ENCODE measurements around the gene CPNE9.

CPNE9 gene

GRCh38 chr3:9688961-9689360 lies 14.7 kb upstream of the CPNE9 start:
- FAIRE-seq, result no peak

GRCh38 chr3:9689757-9690156 lies 13.9 kb upstream of the CPNE9 start:
- FAIRE-seq, result no peak

- no peak for FAIRE-seq
Observed at GRCh38 chr3:9690451-9691450, 12.9 kb upstream of the CPNE9 start.

GRCh38 chr3:9691636-9692035 lies 12.0 kb upstream of the CPNE9 start:
- FAIRE-seq, result no peak

- no peak for FAIRE-seq
Observed at GRCh38 chr3:9692416-9692815, 11.2 kb upstream of the CPNE9 start.

DNA sequence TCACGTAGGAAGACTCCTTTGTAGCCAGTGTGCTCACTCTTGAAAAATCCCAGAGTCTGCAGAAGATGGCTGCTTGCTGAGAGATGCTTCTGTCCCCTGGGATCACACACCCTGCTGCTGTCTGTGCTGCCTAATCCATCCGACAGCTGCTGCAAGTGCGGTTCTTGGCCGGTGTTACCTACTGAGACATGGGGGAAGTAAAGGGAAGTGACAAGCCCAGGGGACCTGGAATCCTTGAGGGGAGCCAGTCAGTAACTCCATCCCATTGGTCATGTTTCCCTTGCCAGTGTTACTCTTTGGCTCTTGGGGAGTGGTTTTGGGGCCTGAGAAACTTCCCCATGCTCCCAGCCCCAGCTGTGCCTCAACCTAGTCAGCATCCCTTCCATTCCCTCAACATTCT lies 8.3 kb upstream of the CPNE9 start:
- no peak for FAIRE-seq

DNA sequence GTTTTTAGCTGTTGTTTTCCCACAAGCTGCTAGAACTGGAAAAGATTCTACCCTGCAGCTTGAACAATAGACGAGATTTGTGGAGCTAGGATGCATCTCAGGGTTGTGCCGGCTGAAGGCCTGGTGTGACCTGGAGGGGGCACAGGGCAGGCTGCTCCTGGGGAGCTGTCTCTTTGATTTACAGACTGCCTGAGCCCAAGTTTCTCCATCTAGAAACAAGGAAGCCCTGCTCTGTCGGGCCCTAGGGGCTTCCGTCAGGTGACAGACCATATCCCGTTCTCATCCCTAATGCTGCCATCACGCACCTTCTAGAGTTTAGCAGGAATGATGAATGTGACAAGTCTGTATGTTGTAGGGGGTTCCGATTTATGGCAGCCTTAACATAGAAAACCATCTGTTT lies 7.9 kb upstream of the CPNE9 start:
- no peak for FAIRE-seq

GRCh38 chr3:9696480-9697220 lies 7.0 kb upstream of the CPNE9 start:
- FAIRE-seq, result no peak

- no peak for FAIRE-seq
Observed at GRCh38 chr3:9697892-9698291, 5.7 kb upstream of the CPNE9 start.

DNA sequence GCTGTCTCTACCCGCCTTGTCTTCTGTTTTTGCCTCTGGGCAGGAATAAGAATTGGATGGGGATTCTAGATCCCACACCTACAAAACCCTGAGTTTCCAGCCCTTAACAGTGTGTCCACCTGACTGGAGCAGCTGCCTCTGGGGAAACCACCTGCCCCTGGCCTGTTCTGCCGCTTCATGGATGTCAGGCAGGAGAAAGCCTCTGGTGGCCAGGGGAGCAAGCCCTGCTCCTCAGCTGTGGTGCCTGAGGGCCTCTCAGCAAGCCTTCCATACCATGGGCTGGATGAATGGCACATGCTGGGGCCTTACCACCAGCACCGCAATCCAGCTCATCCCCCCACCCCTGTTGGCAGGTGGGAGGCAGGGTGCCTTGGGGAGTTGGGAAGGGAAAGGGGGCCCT lies 5.3 kb upstream of the CPNE9 start:
- FAIRE-seq, result no peak

DNA sequence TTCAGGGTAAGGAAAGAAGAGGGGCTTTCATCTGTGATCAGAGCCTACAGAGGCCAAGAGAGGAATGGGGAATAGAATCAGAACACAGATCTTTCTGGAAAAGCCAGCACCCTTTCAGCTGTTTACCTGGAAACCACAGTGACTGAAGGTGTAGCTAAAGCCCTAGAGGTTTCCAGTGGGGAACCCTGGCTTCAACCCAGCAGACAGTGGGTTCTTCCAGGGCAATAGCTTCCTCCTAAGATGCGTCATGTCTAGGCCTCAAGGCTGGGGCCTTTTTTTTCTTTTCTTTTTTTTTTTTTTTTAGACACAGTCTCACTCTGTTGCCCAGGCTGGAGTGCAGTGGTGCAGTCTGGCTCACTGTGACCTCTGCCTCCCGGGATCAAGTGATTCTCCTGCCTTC lies 3.1 kb upstream of the CPNE9 start:
- FAIRE-seq, result no peak

DNA sequence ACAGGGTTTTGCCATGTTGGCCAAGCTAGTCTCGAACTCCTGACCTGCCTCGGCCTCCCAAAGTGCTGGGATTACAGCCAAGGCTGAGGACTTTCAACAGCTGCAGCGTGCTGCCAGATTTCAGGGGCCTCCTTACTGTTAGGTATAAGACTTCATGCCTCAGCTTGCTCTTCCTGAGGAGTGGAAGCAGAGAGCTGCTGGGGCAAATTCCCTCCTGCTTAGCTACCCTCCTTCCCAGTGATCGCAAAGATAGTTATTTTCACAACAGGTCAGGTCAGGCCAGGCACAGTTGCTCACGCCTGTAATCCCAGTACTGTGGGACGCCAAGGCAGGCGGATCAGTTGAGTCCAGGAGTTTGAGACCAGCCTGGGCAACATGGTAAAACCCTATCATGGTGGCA lies 2.6 kb upstream of the CPNE9 start:
- no peak for FAIRE-seq

DNA sequence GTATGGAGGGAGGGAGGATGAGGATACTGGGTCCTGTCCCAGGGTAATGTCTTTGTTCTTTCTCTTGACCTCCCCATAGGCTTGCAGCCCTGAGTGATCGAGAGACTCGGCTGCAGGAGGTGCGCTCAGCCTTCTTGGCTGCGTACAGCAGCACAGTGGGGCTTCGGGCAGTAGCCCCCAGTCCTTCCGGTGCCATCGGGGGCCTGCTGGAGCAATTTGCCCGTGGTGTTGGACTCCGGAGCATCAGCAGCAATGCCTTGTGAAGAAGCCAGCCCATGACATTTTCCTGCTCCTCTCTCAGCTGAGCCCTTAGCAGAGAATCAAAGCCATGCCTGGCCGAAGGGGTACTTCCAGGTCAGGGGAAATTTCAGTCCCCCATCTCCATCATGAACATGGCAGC lies 1.9 kb upstream of the CPNE9 start:
- no peak for FAIRE-seq

DNA sequence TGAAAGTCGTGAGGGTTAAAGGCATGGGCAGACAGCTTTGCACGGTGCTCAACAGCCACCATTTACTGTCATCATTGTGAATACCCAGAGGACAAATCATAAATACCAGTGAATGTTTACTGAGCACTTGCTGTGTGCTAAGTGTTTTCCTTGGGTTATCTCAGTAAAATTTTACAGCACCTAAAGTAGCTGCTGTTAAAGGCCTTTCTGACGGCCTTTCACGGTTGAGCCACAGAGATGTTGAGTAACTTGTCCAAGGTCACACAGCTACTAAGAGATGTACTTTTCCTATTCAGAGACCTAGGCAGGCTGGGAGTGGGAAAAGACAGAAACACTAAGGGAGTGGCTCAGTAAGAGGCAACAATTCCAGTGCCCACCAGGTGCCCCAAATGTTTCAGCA lies 393 bp upstream of the CPNE9 start:
- no peak for FAIRE-seq

DNA sequence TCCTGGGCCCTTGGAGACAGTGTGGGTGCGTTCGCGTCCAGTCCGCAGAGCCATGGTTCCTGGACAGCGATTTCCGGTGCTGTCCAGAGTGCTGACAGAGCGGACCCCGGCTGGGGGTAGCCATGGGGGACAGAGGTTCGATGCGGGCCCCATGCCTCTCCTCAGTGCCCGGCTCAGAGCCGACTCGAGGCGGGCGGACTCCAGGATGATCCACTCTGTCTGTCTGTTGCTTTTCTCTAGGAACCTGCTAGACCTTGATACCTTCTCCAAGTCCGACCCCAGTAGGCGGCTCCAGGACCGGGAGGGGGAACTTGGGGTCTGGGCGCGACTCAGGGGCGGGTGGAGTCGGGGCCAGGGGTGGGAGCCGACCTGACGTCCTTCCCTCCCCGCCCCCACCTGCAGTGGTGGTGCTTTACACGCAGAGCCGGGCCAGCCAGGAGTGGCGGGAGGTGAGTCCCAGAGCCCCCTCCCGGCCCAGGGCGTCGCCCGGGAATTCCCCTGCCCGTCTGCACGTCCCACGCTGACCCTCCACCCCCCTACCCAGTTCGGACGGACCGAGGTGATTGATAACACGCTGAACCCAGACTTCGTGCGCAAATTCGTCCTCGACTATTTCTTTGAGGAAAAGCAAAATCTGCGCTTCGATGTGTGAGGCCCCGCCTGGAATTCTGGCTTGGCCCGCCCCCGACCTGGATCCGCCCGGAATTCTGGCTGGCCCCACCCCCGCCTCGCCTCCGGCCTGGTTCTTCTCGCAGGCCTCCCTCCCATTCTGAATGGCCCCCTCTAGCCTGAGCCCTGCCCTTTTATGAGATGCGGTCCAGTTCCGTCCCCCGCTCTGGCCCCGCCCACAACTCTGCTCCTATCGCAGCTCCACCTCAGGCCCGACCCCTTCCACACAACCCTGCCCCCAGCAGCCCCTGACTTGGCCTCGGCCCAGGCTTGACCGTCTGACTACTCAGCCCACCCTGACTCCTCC lies 1.0 kb downstream of the CPNE9 start:
- FAIRE-seq, result no peak

DNA sequence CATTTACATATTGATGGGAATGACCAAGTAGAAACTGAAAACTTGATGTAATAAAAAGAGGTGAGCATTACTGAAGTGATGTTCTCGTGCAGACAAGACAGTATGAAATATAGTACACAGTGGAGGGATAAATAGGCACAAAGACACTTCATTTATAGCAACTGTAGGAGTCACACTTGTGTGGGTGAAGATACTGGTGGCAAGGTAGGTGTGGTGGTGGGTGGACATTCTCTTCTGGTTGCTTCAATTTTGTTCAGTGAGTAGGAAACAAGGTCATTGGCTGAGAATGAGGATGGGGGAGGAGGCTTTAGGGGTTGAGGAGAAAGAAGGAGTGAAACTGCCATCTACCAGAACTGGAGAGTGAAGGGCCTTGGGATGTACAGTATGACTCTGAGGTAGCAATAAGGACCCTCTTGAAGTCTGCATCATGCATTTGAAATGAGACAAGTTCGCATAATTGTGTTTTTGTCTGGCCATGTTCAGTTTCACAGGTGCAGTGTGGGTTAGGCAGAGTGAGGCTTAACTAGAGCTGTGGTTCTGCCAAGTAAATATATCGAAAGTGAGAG lies 6.6 kb downstream of the CPNE9 start:
- FAIRE-seq, result no peak

DNA sequence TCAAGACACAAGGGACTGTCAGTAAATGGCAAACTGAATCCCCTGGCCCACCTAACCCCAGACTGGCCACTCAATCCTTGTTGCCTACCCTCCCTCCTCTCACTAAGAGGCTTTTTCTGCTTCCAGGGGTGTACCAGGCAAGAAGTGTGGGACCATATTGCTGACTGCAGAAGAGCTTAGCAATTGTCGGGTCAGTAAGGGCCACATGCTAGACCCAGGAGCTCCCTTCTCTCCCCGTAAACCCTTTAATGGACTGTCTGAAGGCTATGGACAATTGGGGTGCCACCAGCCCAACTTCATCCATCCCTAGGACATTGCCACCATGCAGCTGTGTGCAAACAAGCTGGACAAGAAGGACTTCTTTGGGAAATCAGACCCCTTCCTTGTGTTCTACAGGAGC lies 8.8 kb downstream of the CPNE9 start:
- FAIRE-seq, result no peak

DNA sequence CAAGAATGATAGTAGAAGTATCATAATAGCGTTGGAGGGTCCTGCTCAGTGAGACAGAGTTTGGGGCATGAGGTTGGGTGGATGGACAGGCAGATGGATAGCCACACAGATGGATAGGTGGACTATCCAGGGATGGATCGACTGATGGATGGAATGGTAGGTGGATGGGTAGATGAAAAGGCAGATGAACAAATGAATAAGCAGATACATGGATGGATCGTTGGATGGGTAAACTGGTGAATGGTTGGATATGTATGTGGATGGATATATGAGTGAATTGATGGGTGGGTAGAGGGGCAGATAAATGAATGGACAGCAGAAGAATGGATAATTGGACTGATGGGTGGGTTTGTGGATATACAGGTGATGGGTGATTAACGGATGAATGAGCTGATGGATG lies 9.5 kb downstream of the CPNE9 start:
- FAIRE-seq, result no peak

DNA sequence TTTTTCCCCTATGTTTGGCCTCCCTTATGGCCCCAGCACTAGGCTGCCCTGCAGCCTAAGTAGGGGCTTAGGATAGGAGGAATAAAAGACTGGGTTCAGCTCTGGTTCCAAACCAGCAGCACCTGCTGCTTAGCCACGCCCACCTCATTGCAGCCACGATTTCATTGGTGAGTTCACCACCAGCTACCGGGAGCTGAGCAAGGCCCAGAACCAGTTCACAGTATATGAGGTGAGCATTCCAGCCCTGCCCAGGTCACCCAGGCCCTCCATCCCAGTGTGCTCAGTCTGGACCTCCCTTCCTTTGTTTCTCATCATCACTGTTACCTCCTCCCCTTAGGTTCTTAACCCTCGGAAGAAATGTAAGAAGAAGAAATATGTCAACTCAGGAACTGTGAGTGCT lies 11.5 kb downstream of the CPNE9 start:
- no peak for FAIRE-seq

DNA sequence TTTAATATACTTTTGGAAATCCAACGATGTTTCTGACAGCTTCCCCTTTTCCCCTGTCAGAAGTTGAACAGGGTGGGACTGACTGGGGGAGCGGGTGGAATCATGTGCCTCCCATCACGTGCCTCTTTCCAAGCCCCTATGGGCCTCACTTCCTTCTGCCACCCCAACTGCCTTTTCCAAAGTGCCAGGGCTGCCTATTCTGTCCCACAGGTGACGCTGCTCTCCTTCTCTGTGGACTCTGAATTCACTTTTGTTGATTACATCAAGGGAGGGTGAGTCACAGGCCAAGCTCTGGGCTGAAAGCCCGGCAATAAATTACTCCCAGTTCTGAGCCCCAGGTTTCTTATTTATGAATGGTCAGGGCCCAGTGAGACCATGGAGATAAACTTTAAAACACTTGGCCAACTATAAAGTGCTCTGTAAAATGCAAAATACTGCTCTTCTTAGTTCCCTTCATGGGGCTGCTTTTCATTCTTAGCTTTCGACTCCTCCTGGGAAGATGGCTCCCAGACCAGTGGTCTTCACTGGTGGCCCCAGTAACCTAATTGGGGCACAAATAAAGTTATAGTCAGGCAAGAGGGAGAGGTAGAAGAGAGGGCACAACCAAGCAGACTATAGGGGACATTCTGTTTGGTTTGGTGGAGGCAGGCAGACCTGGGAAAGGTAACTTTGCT lies 12.3 kb downstream of the CPNE9 start:
- FAIRE-seq, result no peak

DNA sequence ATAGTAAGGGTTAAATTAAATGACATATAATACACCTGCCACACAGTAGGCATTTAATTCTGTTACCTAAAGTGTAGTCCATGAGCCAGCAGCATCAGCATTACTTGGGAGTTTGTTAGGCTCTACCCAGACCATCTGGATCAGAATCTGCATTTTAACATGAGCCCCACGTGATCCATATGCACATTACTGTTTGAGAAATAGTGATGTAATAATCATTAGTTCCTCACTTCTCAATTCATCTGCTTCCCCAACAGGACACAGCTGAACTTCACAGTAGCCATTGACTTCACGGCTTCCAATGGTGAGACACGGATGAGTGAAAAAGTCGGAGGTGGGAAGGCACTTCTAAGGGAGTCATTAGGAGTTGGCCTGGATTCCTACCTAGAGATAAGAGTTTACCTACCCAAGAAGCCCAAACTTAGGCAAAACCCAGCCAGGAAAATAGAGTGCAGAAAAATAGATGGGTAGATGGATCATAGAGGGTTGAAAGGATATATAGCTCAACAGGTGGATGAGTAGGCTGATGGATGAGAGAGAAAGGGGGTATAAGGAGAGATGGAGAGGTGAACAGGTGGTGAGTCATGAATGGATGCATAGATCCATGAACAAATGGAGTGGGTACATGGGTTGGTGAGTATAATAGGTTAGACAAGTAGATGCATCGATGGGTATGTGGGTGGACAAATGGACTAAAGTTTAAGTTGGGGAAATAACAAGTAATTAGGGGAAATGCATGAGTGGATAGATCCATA lies 13.3 kb downstream of the CPNE9 start:
- no peak for FAIRE-seq
